ENCODE measurements around the gene MICU1.

The MICU1 gene

GRCh38 chr10:72323108-72323749 is 302.6 kb downstream of the MICU1 start:
- no peak for DNase-seq

GRCh38 chr10:72322280-72323058 is 303.4 kb downstream of the MICU1 start:
- DNase-seq, result no peak

GRCh38 chr10:72322030-72322279 is 303.9 kb downstream of the MICU1 start:
- no peak for DNase-seq

GRCh38 chr10:72321248-72322029 is 304.4 kb downstream of the MICU1 start:
- DNase-seq, result no peak

GRCh38 chr10:72320676-72321247 is 305.1 kb downstream of the MICU1 start:
- DNase-seq, result peak; percentile 99

GRCh38 chr10:72319416-72320254 is 306.2 kb downstream of the MICU1 start:
- peak; percentile 87 for DNase-seq

GRCh38 chr10:72318418-72319262 is 307.2 kb downstream of the MICU1 start:
- peak; percentile 12 for DNase-seq

All from MV-4-11 (cell line).